ENCODE results near the gene SMCO4. TPM values are rescaled to one million over a fixed set of nuclear protein-coding genes. Genes with fewer than 3 reads are reported as not detected.
"Not testable (repeated sequence)": the region's sequence is repeated elsewhere in the genome, so short reads cannot be mapped to it uniquely, and the experiment has no call there.

The SMCO4 gene
- total RNA-seq, 1 experiment from 2014 or later, result 9.3 TPM

GRCh38 chr11:93444617-93445073, 98.5 kb downstream of the SMCO4 start:
- ChIA-PET CTCF (no interaction called here), POLR2A (ENCODE audit: low non-redundant PET) (no interaction called here)
- no peaks in the 10 kb centered on the region for H3K36me3 ChIP-seq (ENCODE audit: insufficient read depth, low read length, poor library complexity, severe bottlenecking)
- H3K4me1 ChIP-seq (ENCODE audit: insufficient read depth, low read length, poor library complexity, severe bottlenecking), result no peaks in the 10 kb centered on the region
- no peak overlapping the region for H3K4me3 ChIP-seq (ENCODE audit: low read depth, low read length, poor library complexity, severe bottlenecking)
- no peak for DNase-seq (ENCODE audit: low spot score)
- peaks cover 3% of the 10 kb centered on the region for H3K27me3 ChIP-seq (replicated peaks; ENCODE audit: insufficient read depth, low read depth, low read length, poor library complexity)
- no peak overlapping the region for H3K27ac ChIP-seq (ENCODE audit: low read depth, low read length, poor library complexity, severe bottlenecking)
- intact Hi-C loops (cut with micrococcal nuclease; ENCODE audit: unreplicated experiment), result no loop called here
- no peaks in the 10 kb centered on the region for H3K9me3 ChIP-seq (ENCODE audit: low read depth, low read length, poor library complexity, severe bottlenecking)
- no TSS peak for BruUV-seq (replicated peaks)
- TF ChIP-seq EZH2 (IDR thresholded peaks at IDR 0.05; ENCODE audit: borderline replicate concordance, low read depth, low read length, poor library complexity, severe bottlenecking), result no peak
- TF ChIP-seq, protein P1, sequence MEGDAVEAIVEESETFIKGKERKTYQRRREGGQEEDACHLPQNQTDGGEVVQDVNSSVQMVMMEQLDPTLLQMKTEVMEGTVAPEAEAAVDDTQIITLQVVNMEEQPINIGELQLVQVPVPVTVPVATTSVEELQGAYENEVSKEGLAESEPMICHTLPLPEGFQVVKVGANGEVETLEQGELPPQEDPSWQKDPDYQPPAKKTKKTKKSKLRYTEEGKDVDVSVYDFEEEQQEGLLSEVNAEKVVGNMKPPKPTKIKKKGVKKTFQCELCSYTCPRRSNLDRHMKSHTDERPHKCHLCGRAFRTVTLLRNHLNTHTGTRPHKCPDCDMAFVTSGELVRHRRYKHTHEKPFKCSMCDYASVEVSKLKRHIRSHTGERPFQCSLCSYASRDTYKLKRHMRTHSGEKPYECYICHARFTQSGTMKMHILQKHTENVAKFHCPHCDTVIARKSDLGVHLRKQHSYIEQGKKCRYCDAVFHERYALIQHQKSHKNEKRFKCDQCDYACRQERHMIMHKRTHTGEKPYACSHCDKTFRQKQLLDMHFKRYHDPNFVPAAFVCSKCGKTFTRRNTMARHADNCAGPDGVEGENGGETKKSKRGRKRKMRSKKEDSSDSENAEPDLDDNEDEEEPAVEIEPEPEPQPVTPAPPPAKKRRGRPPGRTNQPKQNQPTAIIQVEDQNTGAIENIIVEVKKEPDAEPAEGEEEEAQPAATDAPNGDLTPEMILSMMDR (conservative IDR thresholded peaks at IDR 0.05; ENCODE audit: low read depth, low read length), result no peak

DNA sequence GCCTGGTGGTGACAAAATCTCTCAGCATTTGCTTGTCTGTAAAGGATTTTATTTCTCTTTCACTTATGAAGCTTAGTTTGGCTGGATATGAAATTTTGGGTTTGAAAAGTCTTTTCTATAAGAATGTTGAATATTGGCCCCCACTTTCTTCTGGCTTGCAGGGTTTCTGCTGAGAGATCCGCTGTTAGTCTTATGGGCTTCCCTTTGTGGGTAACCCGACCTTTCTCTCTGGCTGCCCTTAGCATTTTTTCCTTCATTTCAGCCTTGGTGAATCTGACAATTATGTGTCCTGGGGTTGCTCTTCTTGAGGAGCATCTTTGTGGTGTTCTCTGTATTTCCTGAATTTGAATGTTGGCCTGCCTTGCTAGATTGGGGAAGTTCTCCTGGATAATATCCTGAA, 100.0 kb downstream of the SMCO4 start:
- H3K4me1 ChIP-seq (ENCODE audit: insufficient read depth, low read length, poor library complexity, severe bottlenecking); POLR2A ChIA-PET (ENCODE audit: low non-redundant PET); BruUV-seq (replicated peaks); H3K36me3 ChIP-seq (ENCODE audit: insufficient read depth, low read length, poor library complexity, severe bottlenecking); DNase-seq (ENCODE audit: low spot score); intact Hi-C loops (cut with micrococcal nuclease; ENCODE audit: unreplicated experiment); CTCF ChIA-PET; H3K27ac ChIP-seq (ENCODE audit: low read depth, low read length, poor library complexity, severe bottlenecking); H3K4me3 ChIP-seq (ENCODE audit: low read depth, low read length, poor library complexity, severe bottlenecking); H3K9me3 ChIP-seq (ENCODE audit: low read depth, low read length, poor library complexity, severe bottlenecking); H3K27me3 ChIP-seq (replicated peaks; ENCODE audit: insufficient read depth, low read depth, low read length, poor library complexity): not testable (repeated sequence)

- no TSS peak for BruUV-seq (replicated peaks)
- DNase-seq (ENCODE audit: low spot score), result no peak
- Histone ChIP-seq H3K4me1 (ENCODE audit: insufficient read depth, low read length, poor library complexity, severe bottlenecking) (no peaks in the 10 kb centered on the region), H3K4me3 (ENCODE audit: low read depth, low read length, poor library complexity, severe bottlenecking) (no peak overlapping the region), H3K27ac (ENCODE audit: low read depth, low read length, poor library complexity, severe bottlenecking) (no peak overlapping the region), H3K9me3 (ENCODE audit: low read depth, low read length, poor library complexity, severe bottlenecking) (no peaks in the 10 kb centered on the region), H3K27me3 (replicated peaks; ENCODE audit: insufficient read depth, low read depth, low read length, poor library complexity) (peaks cover 4% of the 10 kb centered on the region), H3K36me3 (ENCODE audit: insufficient read depth, low read length, poor library complexity, severe bottlenecking) (no peaks in the 10 kb centered on the region)
- POLR2A ChIA-PET (ENCODE audit: low non-redundant PET), result no interaction called here
- TF ChIP-seq, protein P1 (conservative IDR thresholded peaks at IDR 0.05; ENCODE audit: low read depth, low read length), result no peak
- TF ChIP-seq EZH2 (IDR thresholded peaks at IDR 0.05; ENCODE audit: borderline replicate concordance, low read depth, low read length, poor library complexity, severe bottlenecking), result no peak
- CTCF ChIA-PET, result no interaction called here
- intact Hi-C loops (cut with micrococcal nuclease; ENCODE audit: unreplicated experiment), result no loop called here
Observed at GRCh38 chr11:93432247-93432646, 110.9 kb downstream of the SMCO4 start.

Other genes starting within 250 kb of the SMCO4 start
- not detected in 2 replicates for gene DEUP1, start 212.6 kb downstream of the SMCO4 start, total RNA-seq (2021)
- gene CEP295, start 118.3 kb upstream of the SMCO4 start, total RNA-seq (2021), result 34.5 and 37.3 TPM in 2 replicates
- gene TAF1D, start 198.1 kb upstream of the SMCO4 start, total RNA-seq (2021), result 222 and 275 TPM in 2 replicates
- 24.3 and 26.2 TPM in 2 replicates for gene C11orf54, start 198.3 kb upstream of the SMCO4 start, total RNA-seq (2021)
- gene MED17, start 240.9 kb upstream of the SMCO4 start, total RNA-seq (2021), result 63.4 and 67.9 TPM in 2 replicates